ENCODE data around the gene PDP2. TPM values are rescaled to one million over a fixed set of nuclear protein-coding genes. Genes with fewer than 3 reads are reported as not detected.

PDP2 gene
- 10 to 100 TPM; 16.0 to 25.9 TPM for total RNA-seq

GRCh38 chr16:66880288-66881013 is at the start of gene PDP2:
PDP2 (plus strand) TSS chr16:66880515; CDS start chr16:66884285, 3,770 bp downstream.
- intact Hi-C loops (cut with DNase I): no loop called here
- Histone ChIP-seq H3K27me3 (no peaks in the 10 kb centered on the region), H3K36me3 (peaks cover 5% of the 10 kb centered on the region), H3K9me3 (no peaks in the 10 kb centered on the region), H3K9ac (ENCODE audit: low read depth in 2 of 2, low read length in 2 of 2) (peak within 1 kb of the TSS; percentile 68 to 90), H3K4me3 (peak within 1 kb of the TSS; percentile 82), H3K4me1 (peaks cover 4% of the 10 kb centered on the region), H3K27ac (peak within 1 kb of the TSS; percentile 38)
- DNase-seq: peak; percentile 98
- no peak for TF ChIP-seq CTCF (IDR thresholded peaks at IDR 0.05)

GRCh38 chr16:66832190-66832589 is 48.1 kb upstream of the PDP2 start:
- intact Hi-C loops (cut with DNase I): loop anchor here (2.0 kb wide), 1 partner anchor 37 kb away; no protein-coding TSS in a partner anchor
- DNase-seq: no peak
- Histone ChIP-seq H3K9me3 (no peaks in the 10 kb centered on the region), H3K4me3 (no peak overlapping the region), H3K27me3 (no peaks in the 10 kb centered on the region), H3K36me3 (no peaks in the 10 kb centered on the region), H3K27ac (no peak overlapping the region), H3K4me1 (peaks cover 8% of the 10 kb centered on the region), H3K9ac (ENCODE audit: low read depth in 2 of 2, low read length in 2 of 2) (no peak overlapping the region)
- no peak for TF ChIP-seq CTCF (IDR thresholded peaks at IDR 0.05)

GRCh38 chr16:66832661-66833305 is 47.5 kb upstream of the PDP2 start:
- H3K4me3 ChIP-seq: no peak overlapping the region
- H3K9ac ChIP-seq (ENCODE audit: low read depth in 2 of 2, low read length in 2 of 2): no peak overlapping the region
- peaks cover 8% of the 10 kb centered on the region for H3K4me1 ChIP-seq
- H3K27me3 ChIP-seq: no peaks in the 10 kb centered on the region
- intact Hi-C loops (cut with DNase I): loop anchor here (2.0 kb wide), 1 partner anchor 36 kb away; no protein-coding TSS in a partner anchor
- TF ChIP-seq CTCF (IDR thresholded peaks at IDR 0.05): no peak
- H3K9me3 ChIP-seq: no peaks in the 10 kb centered on the region
- no peak for DNase-seq
- no peak overlapping the region for H3K27ac ChIP-seq
- no peaks in the 10 kb centered on the region for H3K36me3 ChIP-seq

- Histone ChIP-seq H3K27me3 (no peaks in the 10 kb centered on the region), H3K9me3 (no peaks in the 10 kb centered on the region), H3K4me3 (no peak overlapping the region), H3K4me1 (peaks cover 3% of the 10 kb centered on the region), H3K9ac (ENCODE audit: low read depth in 2 of 2, low read length in 2 of 2) (no peak overlapping the region), H3K36me3 (no peaks in the 10 kb centered on the region), H3K27ac (no peak overlapping the region)
- intact Hi-C loops (cut with DNase I): no loop called here
- TF ChIP-seq CTCF (IDR thresholded peaks at IDR 0.05): no peak
- no peak for DNase-seq
Measured at GRCh38 chr16:66834746-66835145, 45.6 kb upstream of the PDP2 start.

GRCh38 chr16:66840883-66841282 is 39.4 kb upstream of the PDP2 start:
- no peak overlapping the region for H3K4me3 ChIP-seq
- peaks cover 20% of the 10 kb centered on the region for H3K27me3 ChIP-seq
- H3K27ac ChIP-seq: no peak overlapping the region
- no peaks in the 10 kb centered on the region for H3K36me3 ChIP-seq
- TF ChIP-seq CTCF (IDR thresholded peaks at IDR 0.05): no peak
- no peak for DNase-seq
- no peak overlapping the region for H3K9ac ChIP-seq (ENCODE audit: low read depth in 2 of 2, low read length in 2 of 2)
- H3K9me3 ChIP-seq: no peaks in the 10 kb centered on the region
- H3K4me1 ChIP-seq: no peaks in the 10 kb centered on the region
- intact Hi-C loops (cut with DNase I): loop anchor here (10.0 kb wide), 1 partner anchor 56 kb away; no protein-coding TSS in a partner anchor

Measured in colonic mucosa (tissue), 4 donors.